DMS 273 (cell line): Measurements from ENCODE around the gene CFAP61.

ENCODE experiments used
- DNase-seq: peaks from one replicate; lab custom pipeline; 2025; ENCODE audit not compliant: unreplicated experiment; lab: John Stamatoyannopoulos, UW

The CFAP61 gene

DNA sequence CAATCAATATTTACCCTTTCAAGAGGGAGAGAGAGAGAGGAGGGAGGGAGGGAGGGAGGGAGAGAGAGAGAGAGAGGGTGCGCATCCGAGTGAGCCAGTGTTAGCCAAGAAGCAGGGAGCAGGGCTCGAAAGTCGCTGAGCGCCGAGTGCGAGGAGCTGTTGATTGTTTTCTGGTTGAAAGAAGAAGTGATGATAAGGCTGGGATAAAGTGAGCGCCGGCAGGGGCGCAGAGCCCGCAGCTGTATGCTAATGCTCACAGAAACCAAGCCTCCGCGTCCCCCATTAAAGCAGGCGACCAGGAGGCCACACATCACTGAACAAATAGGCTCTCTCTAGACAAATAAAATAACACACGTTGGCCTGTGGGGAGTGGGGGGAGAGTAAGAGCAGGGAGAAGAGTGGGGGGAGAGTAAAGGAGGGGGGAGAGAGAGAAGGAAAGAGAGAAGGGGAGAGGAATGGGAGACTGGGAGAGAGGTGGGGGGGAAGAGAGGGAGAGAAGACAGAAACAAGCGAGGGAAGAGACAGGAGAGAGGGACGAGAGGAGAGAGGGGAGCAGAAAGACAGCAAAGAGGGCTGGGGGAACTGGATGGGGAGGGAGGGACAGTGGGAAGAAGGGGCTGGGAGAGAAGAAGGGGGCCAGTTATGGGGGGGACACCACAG, 310.6 kb downstream of the CFAP61 start:
- peak; percentile 68 for DNase-seq

DNA sequence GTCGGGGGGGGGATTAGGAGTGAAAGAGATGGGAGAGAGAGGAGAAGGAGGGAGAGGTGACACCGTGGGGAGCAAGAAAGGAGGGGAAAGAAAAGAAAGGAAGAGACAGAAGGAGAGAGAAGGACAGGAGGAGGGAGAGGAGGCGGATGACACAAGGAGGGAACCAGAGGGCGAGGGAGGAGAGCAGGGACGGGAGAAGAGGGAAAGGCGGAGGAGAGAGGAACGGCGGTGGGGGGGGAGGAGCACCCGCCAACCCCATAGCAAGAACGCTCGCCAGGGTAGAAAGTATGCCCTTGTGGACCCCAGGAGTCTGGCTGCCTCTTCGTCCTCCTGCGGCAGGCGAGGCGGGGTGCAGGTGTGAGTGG, 311.1 kb downstream of the CFAP61 start:
- no peak for DNase-seq

DNA sequence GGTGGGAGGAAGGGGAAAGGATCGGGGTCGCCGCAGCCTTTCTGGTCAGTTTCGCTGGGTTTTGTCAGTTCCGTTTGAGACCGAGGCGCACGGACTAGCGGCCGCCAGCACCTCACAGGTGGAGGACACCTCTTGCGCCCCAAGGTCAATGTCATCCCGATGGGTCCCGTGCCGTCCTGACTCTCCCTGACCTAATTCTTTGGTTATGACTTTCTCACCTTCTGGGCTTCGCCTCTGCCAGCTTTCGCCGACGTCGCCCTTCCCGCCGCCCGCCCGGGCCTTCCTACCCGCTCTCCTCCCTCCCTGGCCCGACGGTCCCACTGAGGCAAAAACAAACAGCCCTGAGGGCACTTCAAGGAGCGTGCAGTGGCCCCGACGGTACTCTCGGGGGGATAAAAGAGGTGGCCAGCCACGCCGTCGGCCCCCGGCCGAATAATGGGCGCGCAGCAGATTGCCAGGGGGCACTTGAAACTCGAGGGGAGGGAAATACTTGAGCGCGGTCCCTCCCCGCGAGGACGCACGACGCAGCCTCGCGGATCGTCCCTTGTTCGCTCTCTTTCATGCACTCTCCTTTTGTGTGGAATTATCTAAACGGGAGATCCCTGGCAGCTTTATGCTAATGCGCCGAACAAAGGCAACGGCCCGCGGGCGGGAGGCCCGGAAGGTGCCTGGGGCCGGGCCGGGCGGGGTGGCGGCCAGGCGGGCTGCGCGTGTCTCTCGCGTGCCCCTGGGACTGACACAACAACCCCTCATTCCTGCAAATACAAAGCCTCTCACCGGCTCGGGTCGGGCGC, 311.7 kb downstream of the CFAP61 start:
- DNase-seq, result no peak

DNA sequence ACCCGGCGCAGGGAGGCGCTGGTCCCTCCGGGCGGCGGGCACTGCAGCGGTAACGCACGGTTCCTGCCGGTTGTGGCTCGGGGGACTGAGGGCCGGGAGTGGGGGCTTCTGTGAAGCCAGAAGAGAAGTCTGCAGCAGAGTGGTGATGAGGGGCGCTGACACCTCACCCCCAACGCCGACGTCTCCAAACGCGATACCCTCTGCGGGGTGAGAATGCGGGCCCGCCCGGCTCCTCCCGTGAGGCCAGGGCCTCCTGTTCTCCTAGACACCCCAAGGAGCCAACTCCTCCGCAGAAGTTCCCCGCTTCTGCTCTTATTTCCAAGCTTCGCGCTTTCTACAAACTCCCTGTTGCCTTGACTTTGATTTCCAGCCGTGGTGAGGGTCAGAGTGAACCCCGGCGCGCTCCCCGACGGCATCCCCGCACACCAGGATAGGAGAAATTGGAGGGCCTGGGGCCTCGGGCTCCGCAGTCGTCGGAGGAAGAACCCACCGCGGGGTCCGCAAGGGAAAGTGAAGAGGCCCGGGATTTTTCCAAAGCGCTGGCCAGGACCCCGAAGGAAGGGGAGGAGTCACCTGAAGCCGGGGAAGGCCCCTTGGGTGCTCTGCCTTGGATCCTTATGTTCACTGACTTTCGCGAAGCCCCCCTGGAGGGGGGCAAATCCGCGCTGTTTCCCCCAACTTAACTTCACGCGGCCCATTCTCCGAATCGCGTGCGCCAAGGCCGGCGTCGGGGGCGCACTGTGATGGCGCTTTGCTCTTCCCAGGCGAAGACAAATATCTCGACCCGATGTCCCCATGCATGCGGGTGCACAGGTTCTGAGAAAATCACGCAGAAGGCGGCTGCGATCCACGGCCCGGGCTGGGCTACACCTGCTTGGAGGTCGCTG, 312.5 kb downstream of the CFAP61 start:
- no peak for DNase-seq

DNA sequence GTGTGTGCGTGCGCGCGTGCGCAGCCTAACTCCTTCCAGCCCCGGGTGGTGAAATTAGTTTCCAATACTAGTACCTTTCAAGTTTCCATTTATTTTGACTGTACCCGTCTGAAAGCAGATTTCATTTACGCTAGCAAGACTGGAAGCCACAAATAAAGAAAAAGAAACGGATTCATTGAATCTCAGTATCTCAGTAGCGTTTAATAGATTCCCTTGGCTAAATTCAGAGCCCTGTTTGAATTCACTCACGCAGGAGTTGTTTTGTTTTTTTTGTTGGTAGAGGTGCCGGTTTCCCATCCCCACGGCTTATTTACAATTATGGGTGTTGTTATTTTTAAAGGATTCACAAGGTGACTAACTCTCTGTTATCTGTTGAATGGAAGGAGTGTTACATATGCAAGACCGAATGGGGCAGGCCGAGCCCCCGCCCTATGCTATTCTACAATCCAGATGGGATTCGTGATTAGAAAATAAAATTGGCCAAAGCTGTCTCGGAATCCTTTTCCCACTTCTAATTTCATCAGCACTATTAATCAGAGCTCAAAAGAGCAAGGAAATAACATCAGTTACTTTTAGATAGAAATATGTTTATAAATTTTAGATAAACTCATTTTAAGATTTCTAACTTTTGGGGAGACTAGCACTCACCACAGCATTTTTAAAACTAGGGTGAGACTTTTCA, 313.3 kb downstream of the CFAP61 start:
- no peak for DNase-seq

DNA sequence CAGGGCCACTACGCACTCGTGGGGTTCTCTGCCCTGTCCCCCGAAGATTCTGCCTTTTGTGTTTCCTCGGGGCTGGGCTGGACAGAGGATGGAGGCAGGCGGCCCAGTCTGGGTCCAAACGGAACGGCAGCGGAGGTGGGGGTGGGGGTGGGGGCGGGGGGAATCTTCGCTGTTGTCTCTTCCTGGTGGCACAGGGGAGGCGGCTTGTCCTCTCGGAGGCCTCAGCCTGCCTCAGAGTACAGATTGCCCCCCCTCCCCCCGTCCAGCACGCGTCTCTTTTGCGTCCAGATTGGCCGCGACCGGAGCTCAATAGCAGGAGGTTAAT, 314.2 kb downstream of the CFAP61 start:
- no peak for DNase-seq

DNA sequence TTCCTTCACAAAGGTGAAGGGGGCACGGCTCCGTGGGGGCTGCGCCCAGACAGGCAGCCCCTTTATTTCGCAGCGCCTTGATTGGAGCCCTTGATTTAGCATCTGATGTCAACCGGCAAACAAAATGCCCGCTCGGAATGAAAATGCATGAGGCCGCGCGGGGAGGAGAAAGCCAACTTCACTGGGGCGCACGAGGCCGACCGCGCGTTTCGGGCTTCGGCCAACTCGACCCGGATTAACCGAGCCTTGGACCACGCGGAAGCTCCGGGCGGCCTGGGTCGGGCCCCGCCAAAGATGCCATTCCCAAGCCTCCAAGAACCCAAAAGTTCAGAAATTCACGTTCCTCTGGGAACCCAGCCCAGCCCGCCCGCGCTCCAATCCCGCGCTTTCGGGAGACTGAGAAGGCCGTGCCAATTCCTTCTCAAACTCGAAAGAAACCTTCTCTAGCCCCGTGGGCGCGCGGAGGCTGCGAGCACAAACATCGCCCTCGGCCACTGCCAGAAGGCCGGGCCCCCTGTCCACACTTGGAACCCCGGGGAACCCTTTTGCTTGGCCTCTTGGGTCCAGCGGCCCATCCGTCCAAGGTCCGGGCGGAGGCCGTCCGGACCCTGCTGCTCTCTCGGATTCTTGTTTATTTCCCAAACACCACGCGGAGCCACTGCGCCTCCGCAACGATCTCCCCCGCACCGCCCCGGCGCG, 314.7 kb downstream of the CFAP61 start:
- DNase-seq, result no peak

DNA sequence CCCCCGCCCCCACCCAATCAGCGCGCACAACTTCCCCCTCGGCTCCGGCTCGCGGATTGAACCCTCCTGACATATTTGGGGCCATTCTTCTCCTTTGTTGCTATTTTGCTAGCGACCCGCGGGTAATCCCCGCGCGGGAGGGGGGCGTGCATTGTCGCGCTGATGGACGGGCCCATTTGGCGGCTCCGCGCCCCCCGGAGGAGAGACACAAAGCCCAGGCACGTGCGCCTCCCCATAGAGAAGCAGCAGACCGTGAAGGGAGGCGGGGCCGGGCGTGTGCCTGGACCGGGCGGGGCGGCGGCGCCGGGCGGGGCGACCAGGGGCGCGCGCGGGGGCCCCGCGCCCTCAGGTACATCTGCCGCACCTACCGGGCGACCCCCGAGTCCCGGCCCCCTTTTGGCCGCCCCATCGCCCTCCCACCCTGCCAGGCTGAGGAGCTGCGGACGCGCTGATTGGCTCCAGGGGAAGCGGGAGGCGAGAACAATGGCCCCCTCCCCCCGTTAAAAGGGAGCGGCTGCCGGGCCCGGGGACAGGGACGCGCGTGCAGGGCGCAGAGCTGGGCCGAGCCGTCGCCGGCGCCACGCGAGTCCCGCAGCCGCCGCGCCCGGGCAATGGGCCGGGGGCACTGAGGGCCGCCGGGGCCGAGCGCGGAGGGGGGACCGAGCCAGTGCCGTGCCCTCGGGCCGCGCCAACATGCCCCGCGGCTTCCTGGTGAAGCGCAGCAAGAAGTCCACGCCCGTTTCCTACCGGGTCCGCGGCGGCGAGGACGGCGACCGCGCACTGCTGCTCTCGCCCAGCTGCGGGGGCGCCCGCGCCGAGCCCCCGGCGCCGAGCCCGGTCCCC, 315.5 kb downstream of the CFAP61 start, which contains the start of gene INSM1:
Gene INSM1 (plus strand): TSS at position 530 of the 843 bp plus-strand sequence. CDS start 164 bp downstream, at position 694.
- peak; percentile 94 for DNase-seq

DNA sequence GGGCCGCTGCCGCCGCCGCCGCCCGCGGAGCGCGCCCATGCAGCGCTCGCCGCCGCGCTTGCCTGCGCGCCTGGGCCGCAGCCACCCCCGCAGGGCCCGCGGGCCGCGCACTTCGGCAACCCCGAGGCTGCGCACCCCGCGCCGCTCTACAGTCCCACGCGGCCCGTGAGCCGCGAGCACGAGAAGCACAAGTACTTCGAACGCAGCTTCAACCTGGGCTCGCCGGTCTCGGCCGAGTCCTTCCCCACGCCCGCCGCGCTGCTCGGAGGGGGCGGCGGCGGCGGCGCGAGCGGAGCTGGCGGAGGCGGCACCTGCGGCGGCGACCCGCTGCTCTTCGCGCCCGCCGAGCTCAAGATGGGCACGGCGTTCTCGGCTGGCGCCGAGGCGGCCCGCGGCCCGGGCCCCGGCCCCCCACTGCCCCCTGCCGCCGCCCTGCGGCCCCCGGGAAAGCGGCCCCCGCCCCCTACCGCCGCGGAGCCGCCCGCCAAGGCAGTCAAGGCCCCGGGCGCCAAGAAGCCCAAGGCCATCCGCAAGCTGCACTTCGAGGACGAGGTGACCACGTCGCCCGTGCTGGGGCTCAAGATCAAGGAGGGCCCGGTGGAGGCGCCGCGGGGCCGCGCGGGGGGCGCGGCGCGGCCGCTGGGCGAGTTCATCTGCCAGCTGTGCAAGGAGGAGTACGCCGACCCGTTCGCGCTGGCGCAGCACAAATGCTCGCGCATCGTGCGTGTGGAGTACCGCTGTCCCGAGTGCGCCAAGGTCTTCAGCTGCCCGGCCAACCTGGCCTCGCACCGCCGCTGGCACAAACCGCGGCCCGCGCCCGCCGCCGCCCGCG, 316.3 kb downstream of the CFAP61 start:
- peak; percentile 79 for DNase-seq

DNA sequence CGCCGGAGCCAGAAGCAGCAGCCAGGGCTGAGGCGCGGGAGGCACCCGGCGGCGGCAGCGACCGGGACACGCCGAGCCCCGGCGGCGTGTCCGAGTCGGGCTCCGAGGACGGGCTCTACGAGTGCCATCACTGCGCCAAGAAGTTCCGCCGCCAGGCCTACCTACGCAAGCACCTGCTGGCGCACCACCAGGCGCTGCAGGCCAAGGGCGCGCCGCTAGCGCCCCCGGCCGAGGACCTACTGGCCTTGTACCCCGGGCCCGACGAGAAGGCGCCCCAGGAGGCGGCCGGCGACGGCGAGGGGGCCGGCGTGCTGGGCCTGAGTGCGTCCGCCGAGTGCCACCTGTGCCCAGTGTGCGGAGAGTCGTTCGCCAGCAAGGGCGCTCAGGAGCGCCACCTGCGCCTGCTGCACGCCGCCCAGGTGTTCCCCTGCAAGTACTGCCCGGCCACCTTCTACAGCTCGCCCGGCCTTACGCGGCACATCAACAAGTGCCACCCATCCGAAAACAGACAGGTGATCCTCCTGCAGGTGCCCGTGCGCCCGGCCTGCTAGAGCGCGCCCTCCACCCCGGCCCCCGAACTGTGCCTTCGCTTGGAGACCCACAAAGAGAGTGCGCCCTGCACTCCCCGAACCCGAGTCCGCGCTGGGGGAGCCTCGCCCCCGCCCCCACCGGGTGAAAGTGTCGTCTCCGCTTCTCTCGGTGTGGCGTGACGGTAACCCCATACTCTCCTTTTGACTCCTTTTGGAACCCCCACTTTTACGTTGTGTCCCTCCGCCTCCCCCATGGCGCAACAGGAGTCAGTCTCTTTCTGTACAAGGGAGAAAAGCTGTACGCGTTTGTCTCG, 317.1 kb downstream of the CFAP61 start:
- DNase-seq, result peak; percentile 81

DNA sequence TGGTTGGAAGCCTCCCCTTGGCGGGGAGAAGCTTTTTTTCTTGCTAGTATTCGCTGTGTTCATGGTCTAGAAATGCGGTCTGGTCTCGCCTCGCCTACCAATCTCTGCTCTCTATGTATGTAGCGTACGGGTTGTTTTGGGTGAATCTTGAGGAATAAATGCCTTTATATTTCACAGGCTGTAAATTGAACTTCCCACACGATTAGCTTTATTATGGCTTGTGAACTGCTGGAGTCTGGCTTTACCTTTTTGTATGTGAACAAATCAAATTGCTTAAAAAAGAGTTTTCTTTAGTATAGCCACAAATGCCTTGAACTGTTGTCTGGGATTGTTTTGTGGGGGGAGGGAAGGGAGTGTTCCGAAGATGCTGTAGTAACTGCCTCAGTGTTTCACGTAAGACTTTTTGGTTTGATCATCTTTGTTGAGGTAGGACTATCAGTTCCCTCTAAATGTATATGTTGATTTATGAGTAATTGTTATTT, 317.8 kb downstream of the CFAP61 start:
- peak; percentile 56 for DNase-seq

DNA sequence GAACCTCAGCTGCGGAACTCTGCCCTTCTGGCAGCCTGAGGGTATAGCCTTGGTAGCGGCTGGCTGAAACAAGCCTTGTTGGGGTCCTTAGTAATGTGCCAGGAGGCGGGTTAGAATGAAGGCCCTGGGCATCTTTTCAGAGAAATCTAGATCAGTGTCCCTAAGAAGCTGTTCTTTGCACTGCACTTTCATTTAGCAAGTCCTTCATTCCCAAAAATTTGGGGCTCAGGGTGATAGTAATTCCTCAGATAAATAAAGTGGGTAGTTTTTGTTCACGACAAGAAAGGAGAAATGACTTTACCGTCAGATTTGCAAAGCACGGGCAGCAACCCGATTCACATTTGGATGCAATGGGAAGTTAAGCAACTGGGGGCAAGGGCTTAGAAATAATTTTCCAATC, 318.8 kb downstream of the CFAP61 start:
- peak; percentile 63 for DNase-seq

DNA sequence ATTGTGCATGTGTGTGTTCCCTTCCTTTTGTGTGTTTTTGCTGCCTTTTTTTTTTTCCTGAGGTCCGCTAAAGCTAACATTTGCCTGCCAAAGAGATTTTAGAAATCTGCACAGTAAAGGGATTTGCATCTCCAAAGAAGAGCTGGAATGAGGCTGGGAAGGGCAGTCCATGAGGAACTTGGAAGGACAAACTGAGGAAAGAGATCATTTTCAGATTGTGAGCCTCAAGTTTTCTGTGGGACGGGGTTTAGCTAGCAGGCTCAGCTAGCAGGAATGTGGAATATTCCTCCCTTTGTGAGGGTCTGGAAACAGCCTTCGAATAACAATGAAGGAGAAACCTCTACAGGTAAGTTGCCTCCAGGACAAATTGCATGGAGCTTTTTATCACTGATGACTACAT, 319.3 kb downstream of the CFAP61 start:
- DNase-seq, result no peak

DNA sequence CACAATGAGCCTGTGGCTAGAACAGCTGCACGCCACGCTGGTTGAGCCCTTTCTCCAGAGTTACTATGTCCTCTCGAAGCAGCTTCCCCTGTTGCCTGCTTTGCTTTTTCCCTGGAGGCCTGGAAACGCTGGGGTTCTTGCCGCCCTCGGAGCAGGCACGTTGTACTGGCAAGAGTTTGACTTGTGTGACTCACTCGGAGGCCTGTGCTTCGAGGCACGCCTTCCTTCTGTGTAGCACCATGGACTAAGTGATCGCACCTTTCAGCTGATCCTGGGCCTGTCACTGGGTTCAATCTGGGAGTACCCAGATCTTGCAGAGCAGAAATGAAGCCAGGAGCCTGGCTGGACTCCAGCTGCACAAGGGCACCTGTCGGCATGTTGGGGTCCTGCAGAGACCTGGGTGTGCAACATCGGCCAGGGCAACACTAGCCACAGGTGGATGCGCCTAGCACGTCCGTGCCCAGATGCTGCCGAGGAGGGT, 320.8 kb downstream of the CFAP61 start:
- peak; percentile 82 for DNase-seq

DNA sequence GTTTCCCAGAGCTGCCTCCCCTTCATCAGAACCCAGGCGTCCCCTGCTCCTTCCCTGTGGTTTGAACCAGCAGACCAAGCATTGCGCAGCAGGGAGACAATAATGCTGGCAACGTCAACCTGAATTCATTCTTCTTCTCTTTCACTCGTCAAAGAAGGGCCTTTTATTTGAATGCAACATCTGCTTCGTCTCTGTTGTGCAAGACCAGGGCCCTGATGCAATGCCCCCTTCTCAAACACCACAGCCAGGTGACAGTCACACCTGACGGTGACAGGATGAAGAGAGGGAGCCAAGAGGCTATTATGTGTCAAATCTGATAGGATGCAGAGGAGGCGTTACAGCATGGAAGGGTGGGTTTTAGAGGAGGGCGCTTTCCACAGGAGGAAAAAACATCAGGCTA, 323.5 kb downstream of the CFAP61 start:
- DNase-seq, result no peak

DNA sequence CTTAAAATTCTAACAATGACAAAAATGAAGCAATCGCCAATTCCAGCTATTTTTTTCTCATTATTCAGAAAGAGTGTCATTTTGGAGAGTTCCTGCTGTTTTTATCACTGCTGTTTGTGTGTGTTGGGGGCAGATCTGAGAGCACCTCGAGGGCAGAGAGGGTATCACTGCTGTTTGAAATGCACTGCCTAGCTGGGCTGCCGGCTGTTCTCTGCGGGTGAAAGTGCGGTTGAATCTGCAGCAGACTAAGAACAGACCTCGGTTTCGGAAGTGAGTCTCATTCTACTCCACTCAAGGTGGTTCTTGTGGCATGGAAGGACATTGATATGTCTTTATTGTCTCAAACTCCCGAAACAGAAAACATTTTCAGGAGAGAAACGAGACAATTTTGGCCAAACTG, 333.9 kb downstream of the CFAP61 start:
- peak; percentile 26 for DNase-seq

DNA sequence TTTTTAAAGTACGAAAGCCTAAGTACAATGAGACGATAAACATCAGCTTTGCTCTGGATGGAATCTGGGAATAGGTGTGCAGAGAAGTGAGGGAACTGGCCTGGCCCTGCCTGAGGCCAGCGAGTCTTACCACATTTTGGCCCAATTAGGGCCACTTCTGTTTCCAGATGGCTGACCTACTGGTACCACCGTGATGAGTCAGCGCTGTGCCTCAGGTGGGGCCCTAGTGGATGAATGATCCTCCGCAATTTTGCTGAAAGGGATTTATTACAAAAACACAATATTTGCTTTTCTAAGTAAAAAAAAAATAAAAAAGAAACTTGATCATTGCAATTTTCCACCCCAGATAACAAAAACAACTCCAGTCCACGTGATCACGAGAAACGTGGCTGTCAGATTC, 338.1 kb downstream of the CFAP61 start:
- DNase-seq, result no peak

DNA sequence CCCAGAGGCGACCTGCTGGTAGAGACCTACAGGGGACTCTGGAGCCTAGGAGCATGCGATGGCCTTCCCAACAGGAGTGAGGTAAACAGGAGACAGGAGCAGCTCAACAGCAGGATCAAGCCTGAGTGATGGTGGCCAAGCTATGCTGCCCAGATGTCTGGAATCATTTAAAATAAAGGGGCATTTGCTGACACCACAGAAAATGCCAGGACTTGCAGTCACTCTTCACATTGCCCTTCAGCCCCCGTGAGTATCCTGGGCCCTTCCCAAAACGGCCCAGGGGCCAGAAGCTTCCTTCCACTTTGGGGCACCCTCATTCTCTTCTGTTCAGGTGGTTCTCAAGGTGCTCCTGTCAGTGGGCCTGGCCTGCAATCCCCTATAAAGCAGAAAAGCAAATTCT, 338.8 kb downstream of the CFAP61 start:
- no peak for DNase-seq
